Tibial nerve (tissue), 4 donors: ENCODE data around the gene USF3. TPM values are rescaled to one million over a fixed set of nuclear protein-coding genes. Genes with fewer than 3 reads are reported as not detected.

ENCODE experiments used
- DNase-seq, 2 donors: peaks; one replicate each; pipeline ENCODE4 v3.0.0-alpha.2; 2019; ENCODE audit warnings: low spot score in 2 of 2
- H3K27ac ChIP-seq, 4 donors: fragments of 200-600 bp; sonication (generic) in 3 of 4; one replicate each; pipeline ENCODE4 v1.5.1; 2017 to 2019; ENCODE audit warnings: mild to moderate bottlenecking in 1 of 4
- H3K27me3 ChIP-seq, 2 donors: fragments of 200-600 bp; sonication (generic) in 1 of 2; one replicate each; pipeline versions ENCODE4 v1.5.1 to v1.6.0; 2017 to 2019
- H3K36me3 ChIP-seq, 3 donors: fragments of 200-600 bp; sonication (generic); one replicate each; pipeline ENCODE4 v1.5.1; 2018 to 2019
- H3K4me1 ChIP-seq, 4 donors: fragments of 200-600 bp; sonication (generic) in 3 of 4; one replicate each; pipeline ENCODE4 v1.5.1; 2017 to 2019
- H3K4me3 ChIP-seq, 4 donors: fragments of 200-600 bp; sonication (generic) in 3 of 4; one replicate each; pipeline ENCODE4 v1.5.1; 2017 to 2019; ENCODE audit warnings: mild to moderate bottlenecking in 1 of 4, moderate library complexity in 1 of 4
- H3K9me3 ChIP-seq, 4 donors: fragments of 200-600 bp; sonication (generic) in 3 of 4; one replicate each; pipeline ENCODE4 v1.5.1; 2017 to 2019
- EP300 ChIP-seq, 2 donors: sonication (generic); formaldehyde crosslinking; IDR thresholded peaks; one replicate each; pipeline ENCODE4 v1.6.1; 2017; ENCODE audit warnings: antibody characterized with exemption in 2 of 2, mild to moderate bottlenecking in 1 of 2
- POLR2A ChIP-seq, 2 donors: fragments of 450-650 bp; IDR thresholded peaks; one replicate each; pipeline ENCODE4 v1.6.1; 2017; ENCODE audit warnings: antibody characterized with exemption in 2 of 2, mild to moderate bottlenecking in 2 of 2, moderate library complexity in 2 of 2
- WGBS, 2 donors: methylation state at CpG; one replicate each; pipeline ENCODE4 v1.1.5; 2018; 5-methylcytosine and 5-hydroxymethylcytosine counted together
- total RNA-seq, 4 donors: library from RNA; depleted of rRNA; stranded (reverse); fragments of >200 nt; gene quantifications; one replicate each; pipeline ENCODE4 v1.1.0, GENCODE V29; 2016
- TF ChIP-seq, protein P1 (sequence below), 5 experiments: fragments of 200-600 bp in 3 of 5; fragments of 450-650 bp in 2 of 5; sonication (generic) in 3 of 5; IDR thresholded peaks; one replicate each; pipeline ENCODE4 v1.5.1; 2016 to 2019; ENCODE audit warnings: antibody characterized with exemption in 5 of 5, mild to moderate bottlenecking in 3 of 5, moderate library complexity in 2 of 5

The USF3 gene
- total RNA-seq, 4 donors from 2014 or later = 16.8 to 22.6 (median 19.4) TPM

GRCh38 chr3:113741620-113742019, 45.2 kb upstream of the USF3 start:
- Histone ChIP-seq H3K27me3 (no peaks in the 10 kb centered on the region), H3K9me3 (no peaks in the 10 kb centered on the region), H3K27ac (no peak overlapping the region), H3K36me3 (no peaks in the 10 kb centered on the region), H3K4me1 (peaks cover 6 to 73% (median 24%) of the 10 kb centered on the region in 4 donors), H3K4me3 (no peak overlapping the region)
- 60% methylated on average over 1 of the region's 1 CpG for WGBS, 2 donors
- no peak for DNase-seq
- TF ChIP-seq, protein P1, sequence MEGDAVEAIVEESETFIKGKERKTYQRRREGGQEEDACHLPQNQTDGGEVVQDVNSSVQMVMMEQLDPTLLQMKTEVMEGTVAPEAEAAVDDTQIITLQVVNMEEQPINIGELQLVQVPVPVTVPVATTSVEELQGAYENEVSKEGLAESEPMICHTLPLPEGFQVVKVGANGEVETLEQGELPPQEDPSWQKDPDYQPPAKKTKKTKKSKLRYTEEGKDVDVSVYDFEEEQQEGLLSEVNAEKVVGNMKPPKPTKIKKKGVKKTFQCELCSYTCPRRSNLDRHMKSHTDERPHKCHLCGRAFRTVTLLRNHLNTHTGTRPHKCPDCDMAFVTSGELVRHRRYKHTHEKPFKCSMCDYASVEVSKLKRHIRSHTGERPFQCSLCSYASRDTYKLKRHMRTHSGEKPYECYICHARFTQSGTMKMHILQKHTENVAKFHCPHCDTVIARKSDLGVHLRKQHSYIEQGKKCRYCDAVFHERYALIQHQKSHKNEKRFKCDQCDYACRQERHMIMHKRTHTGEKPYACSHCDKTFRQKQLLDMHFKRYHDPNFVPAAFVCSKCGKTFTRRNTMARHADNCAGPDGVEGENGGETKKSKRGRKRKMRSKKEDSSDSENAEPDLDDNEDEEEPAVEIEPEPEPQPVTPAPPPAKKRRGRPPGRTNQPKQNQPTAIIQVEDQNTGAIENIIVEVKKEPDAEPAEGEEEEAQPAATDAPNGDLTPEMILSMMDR (IDR thresholded peaks at IDR 0.05) = no peak
- TF ChIP-seq EP300 (IDR thresholded peaks at IDR 0.05) (no peak), POLR2A (IDR thresholded peaks at IDR 0.05) (no peak)

DNA sequence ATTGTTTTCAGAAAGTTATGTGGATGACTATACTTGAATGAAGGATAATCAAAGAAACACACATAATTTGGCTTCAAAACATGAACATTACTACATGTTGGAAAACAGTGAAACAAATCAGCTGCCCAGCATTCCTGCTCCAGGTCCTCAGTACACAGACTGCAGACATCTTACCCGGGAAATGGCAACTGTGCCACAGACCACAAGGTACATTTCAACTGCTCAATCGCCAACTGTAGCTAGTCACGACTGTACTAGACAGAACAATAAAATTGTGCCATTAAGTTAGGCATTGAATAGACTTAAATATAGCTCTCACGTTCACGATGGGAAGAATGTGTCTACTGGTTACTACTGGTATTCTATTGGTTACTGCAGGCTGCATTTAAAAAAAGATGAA, 44.6 kb upstream of the USF3 start:
- 56 to 58% methylated on average over 5 of the region's 5 CpGs for WGBS, 2 donors
- no peak overlapping the region for H3K27ac ChIP-seq
- H3K9me3 ChIP-seq = no peaks in the 10 kb centered on the region
- no peak for DNase-seq
- peaks cover 6 to 78% (median 25%) of the 10 kb centered on the region in 4 donors for H3K4me1 ChIP-seq
- no peaks in the 10 kb centered on the region for H3K27me3 ChIP-seq
- H3K4me3 ChIP-seq = no peak overlapping the region
- H3K36me3 ChIP-seq = no peaks in the 10 kb centered on the region
- TF ChIP-seq, protein P1 (IDR thresholded peaks at IDR 0.05) = no peak
- no peak for TF ChIP-seq POLR2A (IDR thresholded peaks at IDR 0.05)
- TF ChIP-seq EP300 (IDR thresholded peaks at IDR 0.05) = no peak

GRCh38 chr3:113736548-113737089, 40.2 kb upstream of the USF3 start:
- TF ChIP-seq POLR2A (IDR thresholded peaks at IDR 0.05) = no peak
- TF ChIP-seq, protein P1 (IDR thresholded peaks at IDR 0.05) = peak; percentile 56 to 84 (median 60)
- H3K9me3 ChIP-seq = no peaks in the 10 kb centered on the region
- DNase-seq = no peak
- peaks cover under 1 to 57% (median 9%) of the 10 kb centered on the region in 4 donors for H3K4me1 ChIP-seq
- H3K27ac ChIP-seq = peak overlapping the region in 1 of 4 donors; percentile 43
- no peaks in the 10 kb centered on the region for H3K36me3 ChIP-seq
- no peak overlapping the region for H3K4me3 ChIP-seq
- WGBS, 2 donors = 8% methylated on average over 3 of the region's 3 CpGs
- no peaks in the 10 kb centered on the region for H3K27me3 ChIP-seq

DNA sequence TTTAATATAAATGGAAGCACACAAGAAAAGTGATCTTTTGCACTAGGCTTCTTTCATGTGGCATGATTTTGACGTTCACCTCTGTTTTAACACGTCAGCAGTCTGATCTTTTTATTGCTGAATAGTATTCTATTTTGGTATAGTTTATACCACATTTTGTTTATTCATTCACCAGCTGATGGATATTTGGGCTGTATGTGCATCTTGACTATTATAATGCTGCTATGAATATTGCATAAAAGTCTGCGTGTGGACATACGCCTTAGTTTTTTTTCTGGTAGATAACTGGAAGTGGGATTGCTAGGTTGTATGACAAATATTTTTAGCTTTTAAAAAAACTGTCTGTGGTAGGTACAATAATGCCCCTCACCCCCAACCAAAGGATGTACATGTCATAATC, 35.3 kb upstream of the USF3 start:
- Histone ChIP-seq H3K27me3 (no peaks in the 10 kb centered on the region), H3K4me3 (no peak overlapping the region), H3K27ac (no peak overlapping the region), H3K9me3 (no peaks in the 10 kb centered on the region), H3K4me1 (peaks cover under 1 to 37% (median 4%) of the 10 kb centered on the region in 4 donors), H3K36me3 (no peaks in the 10 kb centered on the region)
- WGBS, 2 donors = 84 to 85% methylated on average over 4 of the region's 4 CpGs
- DNase-seq = no peak
- TF ChIP-seq EP300 (IDR thresholded peaks at IDR 0.05) = no peak
- TF ChIP-seq, protein P1 (IDR thresholded peaks at IDR 0.05) = no peak
- TF ChIP-seq POLR2A (IDR thresholded peaks at IDR 0.05) = no peak

DNA sequence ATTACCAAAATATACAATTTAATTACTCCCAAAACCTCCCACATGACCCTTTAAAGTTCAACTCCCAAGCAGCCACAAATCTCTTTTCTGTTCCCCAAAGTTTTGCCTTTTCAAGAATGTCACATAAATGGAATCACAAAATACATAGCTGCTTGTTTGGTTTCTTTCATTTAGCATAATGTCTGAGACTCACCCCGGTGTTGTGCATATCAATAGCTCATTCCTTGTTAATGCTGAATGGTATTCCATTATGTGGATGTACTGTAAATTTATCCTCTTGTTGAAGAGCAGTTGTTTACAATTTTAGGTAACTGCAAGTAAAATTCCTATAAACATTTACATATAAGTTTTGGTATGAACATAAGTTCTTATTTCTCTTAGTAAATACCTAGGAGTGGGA, 34.1 kb upstream of the USF3 start:
- no peaks in the 10 kb centered on the region for H3K9me3 ChIP-seq
- no peak overlapping the region for H3K4me3 ChIP-seq
- H3K36me3 ChIP-seq = no peaks in the 10 kb centered on the region
- H3K27ac ChIP-seq = no peak overlapping the region
- DNase-seq = no peak
- TF ChIP-seq, protein P1 (IDR thresholded peaks at IDR 0.05) = no peak
- no peak for TF ChIP-seq POLR2A (IDR thresholded peaks at IDR 0.05)
- no peak for TF ChIP-seq EP300 (IDR thresholded peaks at IDR 0.05)
- peaks cover 0 to 28% (median 2%) of the 10 kb centered on the region in 4 donors for H3K4me1 ChIP-seq
- H3K27me3 ChIP-seq = no peaks in the 10 kb centered on the region
- WGBS, 2 donors = 50 to 54% methylated on average over 1 of the region's 1 CpG
